Neural cell (in vitro differentiated cells): ENCODE data around the gene ELSPBP1.

Experiments used
- CTCF ChIP-seq: fragments of 450-650 bp; IDR thresholded peaks from 2 replicates; pipeline ENCODE4 v1.5.1; 2014; ENCODE audit warnings: antibody characterized with exemption, mild to moderate bottlenecking, moderate library complexity; ENCODE audit not compliant: poor library complexity, severe bottlenecking
- EZH2 ChIP-seq: fragments of 200-600, 300-800 bp; shearing (Covaris generic), sonication (generic); IDR thresholded peaks from 2 replicates; pipeline ENCODE4 v1.6.1; 2014; ENCODE audit warnings: antibody characterized with exemption, low read length, borderline replicate concordance, mild to moderate bottlenecking; ENCODE audit not compliant: insufficient read depth, poor library complexity, severe bottlenecking
- MXI1 ChIP-seq: fragments of 450-650 bp; conservative IDR thresholded peaks from 2 replicates; pipeline ENCODE4 v1.6.1; 2014; ENCODE audit warnings: antibody characterized with exemption, mild to moderate bottlenecking; ENCODE audit not compliant: poor library complexity, severe bottlenecking
- POLR2AphosphoS5 ChIP-seq: IDR thresholded peaks from 2 replicates; pipeline ENCODE4 v1.6.1; 2012

GRCh38 chr19:47973529-47973928 lies 20.9 kb upstream of the ELSPBP1 start:
- TF ChIP-seq POLR2AphosphoS5 (no peak), CTCF (no peak), EZH2 (no peak), MXI1 (no peak)
